ENCODE results near the gene MDFI.

Gene MDFI

DNA sequence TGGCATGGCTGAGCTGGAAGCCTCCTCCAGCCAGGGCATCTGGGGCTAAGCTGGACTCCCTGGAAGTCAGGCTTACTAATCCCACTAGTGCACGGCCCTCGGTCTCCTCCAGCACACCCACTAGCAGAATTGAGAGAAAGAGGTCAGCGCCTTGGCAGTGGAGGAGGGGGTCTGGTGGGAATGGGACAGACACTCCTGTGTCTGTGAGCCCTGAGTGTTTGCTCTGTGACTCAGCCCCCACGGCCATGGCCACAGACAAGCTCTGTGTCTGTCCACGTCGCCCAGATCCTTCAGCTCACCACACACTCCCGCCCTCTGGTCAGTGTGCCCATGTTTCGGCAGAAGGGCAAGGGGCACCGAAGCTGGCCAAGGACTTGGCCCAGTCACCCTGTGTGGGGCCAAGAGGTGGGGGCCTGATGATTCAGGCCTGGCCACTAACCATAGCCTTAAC lies 8.8 kb downstream of the MDFI start:
- no peaks in the 10 kb centered on the region for H3K4me1 ChIP-seq (ENCODE audit: insufficient read depth, low read length, severe bottlenecking)
- H3F3A ChIP-seq (ENCODE audit: insufficient read depth, low read length) = no peaks in the 10 kb centered on the region
- no peaks in the 10 kb centered on the region for H3K9me2 ChIP-seq (ENCODE audit: low read depth, low read length)
- H3K9ac ChIP-seq (ENCODE audit: low read length) = no peak overlapping the region
- TF ChIP-seq, protein P1, sequence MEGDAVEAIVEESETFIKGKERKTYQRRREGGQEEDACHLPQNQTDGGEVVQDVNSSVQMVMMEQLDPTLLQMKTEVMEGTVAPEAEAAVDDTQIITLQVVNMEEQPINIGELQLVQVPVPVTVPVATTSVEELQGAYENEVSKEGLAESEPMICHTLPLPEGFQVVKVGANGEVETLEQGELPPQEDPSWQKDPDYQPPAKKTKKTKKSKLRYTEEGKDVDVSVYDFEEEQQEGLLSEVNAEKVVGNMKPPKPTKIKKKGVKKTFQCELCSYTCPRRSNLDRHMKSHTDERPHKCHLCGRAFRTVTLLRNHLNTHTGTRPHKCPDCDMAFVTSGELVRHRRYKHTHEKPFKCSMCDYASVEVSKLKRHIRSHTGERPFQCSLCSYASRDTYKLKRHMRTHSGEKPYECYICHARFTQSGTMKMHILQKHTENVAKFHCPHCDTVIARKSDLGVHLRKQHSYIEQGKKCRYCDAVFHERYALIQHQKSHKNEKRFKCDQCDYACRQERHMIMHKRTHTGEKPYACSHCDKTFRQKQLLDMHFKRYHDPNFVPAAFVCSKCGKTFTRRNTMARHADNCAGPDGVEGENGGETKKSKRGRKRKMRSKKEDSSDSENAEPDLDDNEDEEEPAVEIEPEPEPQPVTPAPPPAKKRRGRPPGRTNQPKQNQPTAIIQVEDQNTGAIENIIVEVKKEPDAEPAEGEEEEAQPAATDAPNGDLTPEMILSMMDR (IDR thresholded peaks at IDR 0.05; ENCODE audit: low read length) = no peak
- TF ChIP-seq EZH2 (IDR thresholded peaks at IDR 0.05; ENCODE audit: borderline replicate concordance, low read length) = no peak
- no peak overlapping the region for H3K4me2 ChIP-seq (ENCODE audit: low read length)
- H4K20me1 ChIP-seq (ENCODE audit: insufficient read depth, low read length) = no peaks in the 10 kb centered on the region
- H3K9me3 ChIP-seq (ENCODE audit: low read length) = no peaks in the 10 kb centered on the region
- H2AFZ ChIP-seq (ENCODE audit: low read length) = no peak overlapping the region
- H3K4me3 ChIP-seq (ENCODE audit: low read depth, low read length, poor library complexity, severe bottlenecking) = no peak overlapping the region
- no peaks in the 10 kb centered on the region for H3K36me3 ChIP-seq (ENCODE audit: insufficient read depth, low read length)
- H3K27ac ChIP-seq (ENCODE audit: low read depth, low read length, poor library complexity, severe bottlenecking) = no peak overlapping the region
- peaks cover 4% of the 10 kb centered on the region; the same call in 1 of the 2 replicates for H3K27me3 ChIP-seq (ENCODE audit: insufficient read depth, low read length)
- H3K79me2 ChIP-seq (ENCODE audit: insufficient read depth, low read length) = no peaks in the 10 kb centered on the region

DNA sequence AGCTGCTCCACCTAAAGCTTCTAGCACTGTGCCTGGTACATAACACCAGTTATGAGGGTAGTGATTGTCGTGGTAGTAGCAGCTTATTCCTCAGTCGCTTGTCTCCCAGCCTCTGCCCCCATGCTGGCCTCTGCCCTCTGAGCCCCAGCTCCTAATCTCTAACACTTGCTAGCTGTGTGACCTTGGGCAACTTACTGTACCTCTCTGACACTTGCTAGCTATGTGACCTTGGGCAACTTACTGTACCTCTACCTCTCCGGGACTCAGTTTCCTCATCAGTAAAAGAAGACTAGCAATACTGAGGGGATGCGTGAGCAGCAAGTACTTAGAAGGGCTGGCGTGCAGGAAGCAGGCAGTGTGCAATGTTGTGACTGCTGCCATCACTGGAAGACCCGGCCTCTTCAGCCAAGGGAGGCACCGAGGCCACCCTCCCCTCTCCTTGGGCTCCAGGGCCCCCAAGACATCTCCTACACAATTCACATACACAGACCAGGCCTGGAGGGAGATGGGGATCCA lies 9.9 kb downstream of the MDFI start:
- no peak overlapping the region for H2AFZ ChIP-seq (ENCODE audit: low read length)
- no peak overlapping the region for H3K9ac ChIP-seq (ENCODE audit: low read length)
- H4K20me1 ChIP-seq (ENCODE audit: insufficient read depth, low read length) = no peaks in the 10 kb centered on the region
- H3K27me3 ChIP-seq (ENCODE audit: insufficient read depth, low read length) = peaks cover 4% of the 10 kb centered on the region; the same call in 1 of the 2 replicates
- H3F3A ChIP-seq (ENCODE audit: insufficient read depth, low read length) = no peaks in the 10 kb centered on the region
- TF ChIP-seq, protein P1 (IDR thresholded peaks at IDR 0.05; ENCODE audit: low read length) = no peak
- no peak for TF ChIP-seq EZH2 (IDR thresholded peaks at IDR 0.05; ENCODE audit: borderline replicate concordance, low read length)
- H3K27ac ChIP-seq (ENCODE audit: low read depth, low read length, poor library complexity, severe bottlenecking) = no peak overlapping the region
- H3K4me2 ChIP-seq (ENCODE audit: low read length) = no peak overlapping the region
- no peaks in the 10 kb centered on the region for H3K4me1 ChIP-seq (ENCODE audit: insufficient read depth, low read length, severe bottlenecking)
- H3K36me3 ChIP-seq (ENCODE audit: insufficient read depth, low read length) = no peaks in the 10 kb centered on the region
- H3K9me3 ChIP-seq (ENCODE audit: low read length) = no peaks in the 10 kb centered on the region
- no peaks in the 10 kb centered on the region for H3K79me2 ChIP-seq (ENCODE audit: insufficient read depth, low read length)
- no peaks in the 10 kb centered on the region for H3K9me2 ChIP-seq (ENCODE audit: low read depth, low read length)
- H3K4me3 ChIP-seq (ENCODE audit: low read depth, low read length, poor library complexity, severe bottlenecking) = no peak overlapping the region

- Histone ChIP-seq H3K36me3 (ENCODE audit: insufficient read depth, low read length) (no peaks in the 10 kb centered on the region), H3K4me1 (ENCODE audit: insufficient read depth, low read length, severe bottlenecking) (no peaks in the 10 kb centered on the region), H4K20me1 (ENCODE audit: insufficient read depth, low read length) (no peaks in the 10 kb centered on the region), H3K27me3 (ENCODE audit: insufficient read depth, low read length) (peaks cover 4% of the 10 kb centered on the region; the same call in 1 of the 2 replicates), H2AFZ (ENCODE audit: low read length) (no peak overlapping the region), H3K79me2 (ENCODE audit: insufficient read depth, low read length) (no peaks in the 10 kb centered on the region), H3F3A (ENCODE audit: insufficient read depth, low read length) (no peaks in the 10 kb centered on the region), H3K4me3 (ENCODE audit: low read depth, low read length, poor library complexity, severe bottlenecking) (no peak overlapping the region), H3K27ac (ENCODE audit: low read depth, low read length, poor library complexity, severe bottlenecking) (no peak overlapping the region), H3K9me3 (ENCODE audit: low read length) (no peaks in the 10 kb centered on the region), H3K9me2 (ENCODE audit: low read depth, low read length) (no peaks in the 10 kb centered on the region), H3K9ac (ENCODE audit: low read length) (no peak overlapping the region), H3K4me2 (ENCODE audit: low read length) (no peak overlapping the region)
- TF ChIP-seq EZH2 (IDR thresholded peaks at IDR 0.05; ENCODE audit: borderline replicate concordance, low read length) = no peak
- TF ChIP-seq, protein P1 (IDR thresholded peaks at IDR 0.05; ENCODE audit: low read length) = no peak
Measured at GRCh38 chr6:41648921-41649320, 10.7 kb downstream of the MDFI start.

Measured in OCI-LY1 (cell line).